ENCODE measurements around the gene NR1H4. TPM values are rescaled to one million over a fixed set of nuclear protein-coding genes. Genes with fewer than 3 reads are reported as not detected.
"Not testable (repeated sequence)": the region's sequence is repeated elsewhere in the genome, so short reads cannot be mapped to it uniquely, and the experiment has no call there.

Gene NR1H4
- total RNA-seq, 1 donor from 2014 or later, result not detected

GRCh38 chr12:100534625-100535227, 61.1 kb downstream of the NR1H4 start:
- Mint-ChIP-seq H3K4me3 (no peak overlapping the region), H3K4me1 (ENCODE audit: low read depth) (no peaks in the 10 kb centered on the region), H3K27ac (no peak overlapping the region), H3K27me3 (ENCODE audit: insufficient read depth) (no peaks in the 10 kb centered on the region), H3K36me3 (ENCODE audit: low read depth) (no peaks in the 10 kb centered on the region), H3K9me3 (no peaks in the 10 kb centered on the region)
- DNase-seq (ENCODE audit: low spot score), result no peak
- intact Hi-C loops (cut with micrococcal nuclease), result no loop called here

GRCh38 chr12:100539202-100539601, 65.5 kb downstream of the NR1H4 start:
- H3K9me3 Mint-ChIP-seq, result no peaks in the 10 kb centered on the region
- no peak for DNase-seq (ENCODE audit: low spot score)
- H3K4me1 Mint-ChIP-seq (ENCODE audit: low read depth), result no peaks in the 10 kb centered on the region
- H3K36me3 Mint-ChIP-seq (ENCODE audit: low read depth), result no peaks in the 10 kb centered on the region
- intact Hi-C loops (cut with micrococcal nuclease), result no loop called here
- no peaks in the 10 kb centered on the region for H3K27me3 Mint-ChIP-seq (ENCODE audit: insufficient read depth)
- no peak overlapping the region for H3K4me3 Mint-ChIP-seq
- no peak overlapping the region for H3K27ac Mint-ChIP-seq

- intact Hi-C loops (cut with micrococcal nuclease), result loop anchor here (10.0 kb wide), 1 partner anchor 1499 kb away; no protein-coding TSS in a partner anchor
- H3K9me3 Mint-ChIP-seq, result no peaks in the 10 kb centered on the region
- no peak overlapping the region for H3K4me3 Mint-ChIP-seq
- H3K36me3 Mint-ChIP-seq (ENCODE audit: low read depth), result no peaks in the 10 kb centered on the region
- DNase-seq (ENCODE audit: low spot score), result no peak
- H3K4me1 Mint-ChIP-seq (ENCODE audit: low read depth), result no peaks in the 10 kb centered on the region
- no peak overlapping the region for H3K27ac Mint-ChIP-seq
- no peaks in the 10 kb centered on the region for H3K27me3 Mint-ChIP-seq (ENCODE audit: insufficient read depth)
Measured at GRCh38 chr12:100544165-100544564, 70.5 kb downstream of the NR1H4 start.

GRCh38 chr12:100545092-100545491, 71.4 kb downstream of the NR1H4 start:
- Mint-ChIP-seq H3K4me1 (ENCODE audit: low read depth) (no peaks in the 10 kb centered on the region), H3K27ac (no peak overlapping the region), H3K9me3 (no peaks in the 10 kb centered on the region), H3K36me3 (ENCODE audit: low read depth) (no peaks in the 10 kb centered on the region), H3K4me3 (no peak overlapping the region), H3K27me3 (ENCODE audit: insufficient read depth) (no peaks in the 10 kb centered on the region)
- DNase-seq (ENCODE audit: low spot score), result no peak
- intact Hi-C loops (cut with micrococcal nuclease), result loop anchor here (10.0 kb wide), 1 partner anchor 1500 kb away; no protein-coding TSS in a partner anchor

GRCh38 chr12:100553936-100554335, 80.3 kb downstream of the NR1H4 start:
- no peak for DNase-seq (ENCODE audit: low spot score)
- peaks cover 5% of the 10 kb centered on the region for H3K27me3 Mint-ChIP-seq (ENCODE audit: insufficient read depth)
- no peak overlapping the region for H3K4me3 Mint-ChIP-seq
- no peaks in the 10 kb centered on the region for H3K4me1 Mint-ChIP-seq (ENCODE audit: low read depth)
- intact Hi-C loops (cut with micrococcal nuclease), result loop anchor here (1.0 to 2.0 kb wide), 4 partner anchors 41 to 743 kb away; no protein-coding TSS in a partner anchor
- H3K36me3 Mint-ChIP-seq (ENCODE audit: low read depth), result no peaks in the 10 kb centered on the region
- H3K9me3 Mint-ChIP-seq, result no peaks in the 10 kb centered on the region
- H3K27ac Mint-ChIP-seq, result no peak overlapping the region

- DNase-seq (ENCODE audit: low spot score), result no peak
- no peaks in the 10 kb centered on the region for H3K9me3 Mint-ChIP-seq
- no peaks in the 10 kb centered on the region for H3K4me1 Mint-ChIP-seq (ENCODE audit: low read depth)
- H3K27ac Mint-ChIP-seq, result no peak overlapping the region
- no peak overlapping the region for H3K4me3 Mint-ChIP-seq
- intact Hi-C loops (cut with micrococcal nuclease), result loop anchor here (1.0 to 2.0 kb wide), 3 partner anchors 320 to 744 kb away; no protein-coding TSS in a partner anchor
- H3K36me3 Mint-ChIP-seq (ENCODE audit: low read depth), result no peaks in the 10 kb centered on the region
- peaks cover 5% of the 10 kb centered on the region for H3K27me3 Mint-ChIP-seq (ENCODE audit: insufficient read depth)
Measured at GRCh38 chr12:100554608-100555077, 81.0 kb downstream of the NR1H4 start.

- Mint-ChIP-seq H3K9me3 (no peaks in the 10 kb centered on the region), H3K27ac (no peak overlapping the region), H3K4me1 (ENCODE audit: low read depth) (no peaks in the 10 kb centered on the region), H3K36me3 (ENCODE audit: low read depth) (no peaks in the 10 kb centered on the region), H3K4me3 (no peak overlapping the region), H3K27me3 (ENCODE audit: insufficient read depth) (peaks cover 5% of the 10 kb centered on the region)
- no peak for DNase-seq (ENCODE audit: low spot score)
- intact Hi-C loops (cut with micrococcal nuclease), result loop anchor here (2.0 kb wide), 1 partner anchor 745 kb away; no protein-coding TSS in a partner anchor
Measured at GRCh38 chr12:100555722-100556121, 82.1 kb downstream of the NR1H4 start.

- no peak overlapping the region for H3K4me3 Mint-ChIP-seq
- H3K4me1 Mint-ChIP-seq (ENCODE audit: low read depth), result no peaks in the 10 kb centered on the region
- no peaks in the 10 kb centered on the region for H3K36me3 Mint-ChIP-seq (ENCODE audit: low read depth)
- no peak overlapping the region for H3K27ac Mint-ChIP-seq
- intact Hi-C loops (cut with micrococcal nuclease), result no loop called here
- H3K9me3 Mint-ChIP-seq, result no peaks in the 10 kb centered on the region
- H3K27me3 Mint-ChIP-seq (ENCODE audit: insufficient read depth), result peaks cover 4% of the 10 kb centered on the region
- no peak for DNase-seq (ENCODE audit: low spot score)
Measured at GRCh38 chr12:100557357-100557756, 83.7 kb downstream of the NR1H4 start.

GRCh38 chr12:100559261-100559660, 85.6 kb downstream of the NR1H4 start:
- H3K4me1 Mint-ChIP-seq (ENCODE audit: low read depth); H3K27ac Mint-ChIP-seq; H3K36me3 Mint-ChIP-seq (ENCODE audit: low read depth); H3K9me3 Mint-ChIP-seq; DNase-seq (ENCODE audit: low spot score); intact Hi-C loops (cut with micrococcal nuclease); H3K27me3 Mint-ChIP-seq (ENCODE audit: insufficient read depth); H3K4me3 Mint-ChIP-seq: not testable (repeated sequence)

GRCh38 chr12:100564090-100564489, 90.4 kb downstream of the NR1H4 start:
- intact Hi-C loops (cut with micrococcal nuclease), result no loop called here

GRCh38 chr12:100564905-100565467, 91.3 kb downstream of the NR1H4 start:
- Mint-ChIP-seq H3K27me3 (ENCODE audit: insufficient read depth) (peaks cover 17% of the 10 kb centered on the region), H3K4me1 (ENCODE audit: low read depth) (peaks cover 14% of the 10 kb centered on the region), H3K4me3 (no peak overlapping the region), H3K36me3 (ENCODE audit: low read depth) (no peaks in the 10 kb centered on the region), H3K9me3 (no peaks in the 10 kb centered on the region), H3K27ac (no peak overlapping the region)
- DNase-seq (ENCODE audit: low spot score), result no peak
- intact Hi-C loops (cut with micrococcal nuclease), result no loop called here

More at GRCh38 chr12:100564090-100564489, 90.4 kb downstream of the NR1H4 start:
- H3K27ac Mint-ChIP-seq, result no peak overlapping the region
- peaks cover 17% of the 10 kb centered on the region for H3K27me3 Mint-ChIP-seq (ENCODE audit: insufficient read depth)
- peaks cover 14% of the 10 kb centered on the region for H3K4me1 Mint-ChIP-seq (ENCODE audit: low read depth)
- no peaks in the 10 kb centered on the region for H3K36me3 Mint-ChIP-seq (ENCODE audit: low read depth)
- no peaks in the 10 kb centered on the region for H3K9me3 Mint-ChIP-seq
- H3K4me3 Mint-ChIP-seq, result no peak overlapping the region
- no peak for DNase-seq (ENCODE audit: low spot score)

- peaks cover 14% of the 10 kb centered on the region for H3K4me1 Mint-ChIP-seq (ENCODE audit: low read depth)
- H3K27ac Mint-ChIP-seq, result no peak overlapping the region
- H3K4me3 Mint-ChIP-seq, result no peak overlapping the region
- no peaks in the 10 kb centered on the region for H3K36me3 Mint-ChIP-seq (ENCODE audit: low read depth)
- peaks cover 19% of the 10 kb centered on the region for H3K27me3 Mint-ChIP-seq (ENCODE audit: insufficient read depth)
- DNase-seq (ENCODE audit: low spot score), result no peak
- H3K9me3 Mint-ChIP-seq, result no peaks in the 10 kb centered on the region
- intact Hi-C loops (cut with micrococcal nuclease), result no loop called here
Measured at GRCh38 chr12:100565987-100566545, 92.4 kb downstream of the NR1H4 start.

GRCh38 chr12:100566887-100567637, 93.4 kb downstream of the NR1H4 start:
- Mint-ChIP-seq H3K27ac (no peak overlapping the region), H3K36me3 (ENCODE audit: low read depth) (no peaks in the 10 kb centered on the region), H3K9me3 (no peaks in the 10 kb centered on the region), H3K4me3 (no peak overlapping the region), H3K4me1 (ENCODE audit: low read depth) (peaks cover 14% of the 10 kb centered on the region), H3K27me3 (ENCODE audit: insufficient read depth) (peaks cover 21% of the 10 kb centered on the region)
- DNase-seq (ENCODE audit: low spot score), result no peak
- intact Hi-C loops (cut with micrococcal nuclease), result no loop called here
